ENCODE results near the gene IRF3.

DNA sequence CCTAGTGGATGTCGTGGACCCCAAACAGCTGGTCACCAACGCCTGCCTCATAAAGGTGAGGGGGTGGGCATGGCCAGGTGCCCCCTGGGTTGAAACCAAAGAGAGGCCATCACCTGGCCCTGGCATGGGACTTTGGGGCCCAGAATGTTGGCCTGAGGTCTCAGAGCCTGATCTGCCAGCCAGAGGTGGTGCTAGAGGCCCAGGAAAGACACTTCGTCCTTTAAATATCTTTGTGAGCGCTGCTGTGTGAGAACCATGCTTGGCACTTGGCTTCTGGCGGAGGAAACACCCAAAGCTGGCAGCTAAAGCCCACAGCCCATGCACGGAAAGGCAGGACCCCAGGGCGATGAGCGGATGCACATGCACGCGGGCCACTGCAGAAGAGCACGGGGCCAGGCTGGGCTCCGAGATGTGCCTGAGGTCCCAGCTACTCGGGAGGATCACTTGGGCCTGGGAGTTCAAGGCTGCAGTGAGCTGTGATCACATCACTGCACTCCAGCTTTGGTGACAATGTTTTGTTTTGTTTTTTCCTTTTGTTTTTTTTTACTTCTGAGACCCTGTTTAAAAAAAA is 19.4 kb upstream of the IRF3 start:
- TF ChIP-seq, protein P1, sequence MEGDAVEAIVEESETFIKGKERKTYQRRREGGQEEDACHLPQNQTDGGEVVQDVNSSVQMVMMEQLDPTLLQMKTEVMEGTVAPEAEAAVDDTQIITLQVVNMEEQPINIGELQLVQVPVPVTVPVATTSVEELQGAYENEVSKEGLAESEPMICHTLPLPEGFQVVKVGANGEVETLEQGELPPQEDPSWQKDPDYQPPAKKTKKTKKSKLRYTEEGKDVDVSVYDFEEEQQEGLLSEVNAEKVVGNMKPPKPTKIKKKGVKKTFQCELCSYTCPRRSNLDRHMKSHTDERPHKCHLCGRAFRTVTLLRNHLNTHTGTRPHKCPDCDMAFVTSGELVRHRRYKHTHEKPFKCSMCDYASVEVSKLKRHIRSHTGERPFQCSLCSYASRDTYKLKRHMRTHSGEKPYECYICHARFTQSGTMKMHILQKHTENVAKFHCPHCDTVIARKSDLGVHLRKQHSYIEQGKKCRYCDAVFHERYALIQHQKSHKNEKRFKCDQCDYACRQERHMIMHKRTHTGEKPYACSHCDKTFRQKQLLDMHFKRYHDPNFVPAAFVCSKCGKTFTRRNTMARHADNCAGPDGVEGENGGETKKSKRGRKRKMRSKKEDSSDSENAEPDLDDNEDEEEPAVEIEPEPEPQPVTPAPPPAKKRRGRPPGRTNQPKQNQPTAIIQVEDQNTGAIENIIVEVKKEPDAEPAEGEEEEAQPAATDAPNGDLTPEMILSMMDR (IDR thresholded peaks at IDR 0.05 in 8 of 11, conservative IDR thresholded peaks at IDR 0.05 in 3 of 11): no peak
- TF ChIP-seq POLR2AphosphoS5 (IDR thresholded peaks at IDR 0.05): peak in 2 of 3 donors; percentile 19 to 65
